ENCODE data around the gene BTBD6. TPM values are rescaled to one million over a fixed set of nuclear protein-coding genes. Genes with fewer than 3 reads are reported as not detected.
A peak's percentile ranks its signal among the peaks of the same experiment; 100 is the strongest.

Gene BTBD6
- total and polyA plus RNA-seq, 3 experiments from 2014 or later, result 16.2 to 55.0 (median 54.1) TPM

GRCh38 chr14:105203057-105203531, 45.2 kb upstream of the BTBD6 start:
- Histone ChIP-seq H3K4me1 (ENCODE audit: insufficient read depth, low read length) (peaks cover 19% of the 10 kb centered on the region), H3K27me3 (ENCODE audit: insufficient read depth, low read length, poor library complexity, severe bottlenecking) (peaks cover 6% of the 10 kb centered on the region), H3K36me3 (ENCODE audit: insufficient read depth, low read length) (no peaks in the 10 kb centered on the region), H3K4me3 (ENCODE audit: low read length) (no peak overlapping the region), H3K9me3 (ENCODE audit: low read length) (no peaks in the 10 kb centered on the region), H3K27ac (ENCODE audit: low read depth, low read length) (no peak overlapping the region)
- H3K27me3 Mint-ChIP-seq, result peaks cover 25 to 26% of the 10 kb centered on the region in 2 donors
- ChIA-PET CTCF (interaction anchor here (0.9 to 3.7 kb wide), 4 partner anchors 9 to 149 kb away, joined by 3 to 24 read pairs (median 10); no protein-coding TSS in a partner anchor), POLR2A (no interaction called here)
- peaks cover 0 to 14% (median 5%) of the 10 kb centered on the region in 3 donors for H3K4me1 Mint-ChIP-seq
- H3K9me3 Mint-ChIP-seq, result no peaks in the 10 kb centered on the region
- no peak overlapping the region for H3K4me3 Mint-ChIP-seq
- no peak overlapping the region for H3K27ac Mint-ChIP-seq
- H3K36me3 Mint-ChIP-seq, result no peaks in the 10 kb centered on the region
- DNase-seq, result peak; percentile 42 to 72 (median 55)

GRCh38 chr14:105203701-105204100, 44.6 kb upstream of the BTBD6 start:
- Histone ChIP-seq H3K27me3 (ENCODE audit: insufficient read depth, low read length, poor library complexity, severe bottlenecking) (peaks cover 1% of the 10 kb centered on the region), H3K9me3 (ENCODE audit: low read length) (no peaks in the 10 kb centered on the region), H3K36me3 (ENCODE audit: insufficient read depth, low read length) (no peaks in the 10 kb centered on the region), H3K27ac (ENCODE audit: low read depth, low read length) (no peak overlapping the region), H3K4me3 (ENCODE audit: low read length) (no peak overlapping the region), H3K4me1 (ENCODE audit: insufficient read depth, low read length) (peaks cover 19% of the 10 kb centered on the region)
- Mint-ChIP-seq H3K27ac (no peak overlapping the region), H3K4me1 (peaks cover 0 to 14% (median 5%) of the 10 kb centered on the region in 3 donors), H3K27me3 (peaks cover 21% of the 10 kb centered on the region in 2 donors), H3K9me3 (no peaks in the 10 kb centered on the region), H3K4me3 (no peak overlapping the region), H3K36me3 (no peaks in the 10 kb centered on the region)
- DNase-seq, result no peak
- ChIA-PET POLR2A (no interaction called here), CTCF (interaction anchor here (0.9 to 3.7 kb wide), 4 partner anchors 8 to 148 kb away, joined by 3 to 24 read pairs (median 10); no protein-coding TSS in a partner anchor)

- H3K9me3 Mint-ChIP-seq, result no peaks in the 10 kb centered on the region
- Histone ChIP-seq H3K27ac (ENCODE audit: low read depth, low read length) (no peak overlapping the region), H3K9me3 (ENCODE audit: low read length) (no peaks in the 10 kb centered on the region), H3K4me1 (ENCODE audit: insufficient read depth, low read length) (peaks cover 19% of the 10 kb centered on the region), H3K4me3 (ENCODE audit: low read length) (no peak overlapping the region), H3K27me3 (ENCODE audit: insufficient read depth, low read length, poor library complexity, severe bottlenecking) (no peaks in the 10 kb centered on the region), H3K36me3 (ENCODE audit: insufficient read depth, low read length) (no peaks in the 10 kb centered on the region)
- no peak for DNase-seq
- peak overlapping the region in 1 of 7 donors; percentile 3 for H3K4me3 Mint-ChIP-seq
- H3K27me3 Mint-ChIP-seq, result peaks cover 15 to 17% of the 10 kb centered on the region in 2 donors
- H3K27ac Mint-ChIP-seq, result no peak overlapping the region
- ChIA-PET POLR2A (no interaction called here), CTCF (interaction anchor here (3.7 kb wide), 2 partner anchors 10 to 147 kb away, joined by 18 to 24 read pairs; no protein-coding TSS in a partner anchor)
- peaks cover 0 to 3% (median 0%) of the 10 kb centered on the region in 3 donors for H3K36me3 Mint-ChIP-seq
- H3K4me1 Mint-ChIP-seq, result peaks cover 0 to 14% (median 5%) of the 10 kb centered on the region in 3 donors
Measured at GRCh38 chr14:105204206-105204930, 44.0 kb upstream of the BTBD6 start.

- CTCF ChIA-PET, result interaction anchor here (3.7 kb wide), 2 partner anchors 11 to 147 kb away, joined by 18 to 24 read pairs; no protein-coding TSS in a partner anchor
- Mint-ChIP-seq H3K36me3 (peaks cover 0 to 6% (median 0%) of the 10 kb centered on the region in 3 donors), H3K9me3 (no peaks in the 10 kb centered on the region), H3K4me3 (no peak overlapping the region), H3K27me3 (peaks cover 8 to 10% of the 10 kb centered on the region in 2 donors), H3K4me1 (peaks cover 0 to 14% (median 5%) of the 10 kb centered on the region in 3 donors), H3K27ac (no peak overlapping the region)
- POLR2A ChIA-PET, result no interaction called here
- H3K36me3 ChIP-seq (ENCODE audit: insufficient read depth, low read length), result no peaks in the 10 kb centered on the region
- H3K4me1 ChIP-seq (ENCODE audit: insufficient read depth, low read length), result peaks cover 19% of the 10 kb centered on the region
- no peak for DNase-seq
- no peak overlapping the region for H3K27ac ChIP-seq (ENCODE audit: low read depth, low read length)
- no peaks in the 10 kb centered on the region for H3K27me3 ChIP-seq (ENCODE audit: insufficient read depth, low read length, poor library complexity, severe bottlenecking)
- H3K9me3 ChIP-seq (ENCODE audit: low read length), result no peaks in the 10 kb centered on the region
- H3K4me3 ChIP-seq (ENCODE audit: low read length), result no peak overlapping the region
Measured at GRCh38 chr14:105204931-105205672, 43.2 kb upstream of the BTBD6 start.

GRCh38 chr14:105205673-105206208, 42.6 kb upstream of the BTBD6 start:
- Mint-ChIP-seq H3K4me3 (no peak overlapping the region), H3K9me3 (no peaks in the 10 kb centered on the region), H3K36me3 (peaks cover 0 to 10% (median 0%) of the 10 kb centered on the region in 3 donors), H3K4me1 (peaks cover 0 to 14% (median 5%) of the 10 kb centered on the region in 3 donors), H3K27me3 (peaks cover 1 to 7% of the 10 kb centered on the region in 2 donors), H3K27ac (no peak overlapping the region)
- ChIA-PET CTCF (interaction anchor here (3.7 kb wide), 2 partner anchors 12 to 146 kb away, joined by 18 to 24 read pairs; no protein-coding TSS in a partner anchor), POLR2A (no interaction called here)
- Histone ChIP-seq H3K27ac (ENCODE audit: low read depth, low read length) (no peak overlapping the region), H3K9me3 (ENCODE audit: low read length) (no peaks in the 10 kb centered on the region), H3K36me3 (ENCODE audit: insufficient read depth, low read length) (no peaks in the 10 kb centered on the region), H3K4me1 (ENCODE audit: insufficient read depth, low read length) (peaks cover 19% of the 10 kb centered on the region), H3K4me3 (ENCODE audit: low read length) (no peak overlapping the region), H3K27me3 (ENCODE audit: insufficient read depth, low read length, poor library complexity, severe bottlenecking) (no peaks in the 10 kb centered on the region)
- DNase-seq, result no peak

GRCh38 chr14:105206873-105207272, 41.5 kb upstream of the BTBD6 start:
- Mint-ChIP-seq H3K4me1 (peaks cover 0 to 11% (median 2%) of the 10 kb centered on the region in 3 donors), H3K4me3 (no peak overlapping the region), H3K36me3 (peaks cover 0 to 13% (median 0%) of the 10 kb centered on the region in 3 donors), H3K27ac (no peak overlapping the region), H3K9me3 (no peaks in the 10 kb centered on the region), H3K27me3 (peaks cover 0 to 4% of the 10 kb centered on the region in 2 donors)
- H3K9me3 ChIP-seq (ENCODE audit: low read length), result no peaks in the 10 kb centered on the region
- H3K4me1 ChIP-seq (ENCODE audit: insufficient read depth, low read length), result peaks cover 14% of the 10 kb centered on the region
- no peak overlapping the region for H3K27ac ChIP-seq (ENCODE audit: low read depth, low read length)
- H3K27me3 ChIP-seq (ENCODE audit: insufficient read depth, low read length, poor library complexity, severe bottlenecking), result no peaks in the 10 kb centered on the region
- H3K4me3 ChIP-seq (ENCODE audit: low read length), result no peak overlapping the region
- ChIA-PET CTCF (interaction anchor here (1.0 to 2.0 kb wide), 3 partner anchors 108 to 283 kb away, joined by 3 to 7 read pairs (median 3); partner anchors contain the start of gene PACS2), POLR2A (interaction anchor here (0.6 kb wide), 1 partner anchor 95 kb away, joined by 10 read pairs; no protein-coding TSS in a partner anchor)
- DNase-seq, result no peak
- H3K36me3 ChIP-seq (ENCODE audit: insufficient read depth, low read length), result no peaks in the 10 kb centered on the region

GRCh38 chr14:105207460-105207901, 40.9 kb upstream of the BTBD6 start:
- Histone ChIP-seq H3K9me3 (ENCODE audit: low read length) (no peaks in the 10 kb centered on the region), H3K4me3 (ENCODE audit: low read length) (no peak overlapping the region), H3K36me3 (ENCODE audit: insufficient read depth, low read length) (no peaks in the 10 kb centered on the region), H3K27me3 (ENCODE audit: insufficient read depth, low read length, poor library complexity, severe bottlenecking) (no peaks in the 10 kb centered on the region), H3K27ac (ENCODE audit: low read depth, low read length) (no peak overlapping the region), H3K4me1 (ENCODE audit: insufficient read depth, low read length) (peaks cover 8% of the 10 kb centered on the region)
- CTCF ChIA-PET, result interaction anchor here (1.0 to 2.0 kb wide), 3 partner anchors 107 to 283 kb away, joined by 3 to 7 read pairs (median 3); partner anchors contain the start of gene PACS2
- H3K36me3 Mint-ChIP-seq, result peaks cover 0 to 18% (median 0%) of the 10 kb centered on the region in 3 donors
- peaks cover 0 to 4% of the 10 kb centered on the region in 2 donors for H3K27me3 Mint-ChIP-seq
- POLR2A ChIA-PET, result interaction anchor here (0.6 kb wide), 1 partner anchor 94 kb away, joined by 10 read pairs; no protein-coding TSS in a partner anchor
- H3K9me3 Mint-ChIP-seq, result no peaks in the 10 kb centered on the region
- no peak overlapping the region for H3K4me3 Mint-ChIP-seq
- no peak for DNase-seq
- H3K27ac Mint-ChIP-seq, result no peak overlapping the region
- H3K4me1 Mint-ChIP-seq, result peaks cover 0 to 8% (median 0%) of the 10 kb centered on the region in 3 donors
